Mesendoderm (in vitro differentiated cells): ENCODE data around the gene FIZ1.
A peak's percentile ranks its signal among the peaks of the same experiment; 100 is the strongest.

Experiments used
- DNase-seq: peaks from one replicate; pipeline ENCODE4 v3.0.0; 2013
- H2AK5ac ChIP-seq: 2 replicates; pipeline ENCODE4 v1.6.1; 2013; ENCODE audit warnings: low read length, inconsistent platforms
- H2BK120ac ChIP-seq: 2 replicates; pipeline ENCODE4 v1.6.1; 2013; ENCODE audit warnings: low read depth, mild to moderate bottlenecking, low read length, moderate library complexity, mixed read lengths
- H2BK15ac ChIP-seq: replicated peaks from 2 replicates; pipeline ENCODE4 v1.6.1; 2013; ENCODE audit warnings: low read depth, mild to moderate bottlenecking, moderate library complexity
- H2BK5ac ChIP-seq: 2 replicates; pipeline ENCODE4 v1.6.1; 2013; ENCODE audit warnings: low read length, inconsistent platforms
- H3K18ac ChIP-seq: 2 replicates; pipeline ENCODE4 v1.6.1; 2013; ENCODE audit warnings: mild to moderate bottlenecking, low read length, mixed read lengths
- H3K23ac ChIP-seq: one replicate; pipeline ENCODE4 v1.6.1; 2013; ENCODE audit warnings: low read length
- H3K27ac ChIP-seq: 2 replicates; pipeline ENCODE4 v1.5.1; 2013; ENCODE audit warnings: low read depth, mild to moderate bottlenecking, inconsistent platforms, low read length, moderate library complexity
- H3K27me3 ChIP-seq: 2 replicates; pipeline ENCODE4 v1.6.1; 2013; ENCODE audit warnings: low read length, control low read depth, mild to moderate bottlenecking, inconsistent platforms; ENCODE audit not compliant: insufficient read depth, poor library complexity
- H3K36me3 ChIP-seq: 2 replicates; pipeline ENCODE4 v1.6.1; 2013; ENCODE audit warnings: low read length, inconsistent platforms; ENCODE audit not compliant: control insufficient read depth, insufficient read depth
- H3K4ac ChIP-seq: one replicate; pipeline ENCODE4 v1.6.1; 2013; ENCODE audit warnings: low read depth, mild to moderate bottlenecking, low read length, moderate library complexity
- H3K4me1 ChIP-seq: 2 replicates; pipeline ENCODE4 v1.6.1; 2013; ENCODE audit warnings: low read depth, low read length, inconsistent platforms; ENCODE audit not compliant: control insufficient read depth
- H3K4me2 ChIP-seq: 2 replicates; pipeline ENCODE4 v1.6.1; 2013; ENCODE audit warnings: low read length
- H3K4me3 ChIP-seq: 2 replicates; pipeline ENCODE4 v1.5.1; 2013; ENCODE audit warnings: mild to moderate bottlenecking, low read length
- H3K56ac ChIP-seq: one replicate; pipeline ENCODE4 v1.6.1; 2013; ENCODE audit warnings: low read length
- H3K79me1 ChIP-seq: 2 replicates; pipeline ENCODE4 v1.6.1; 2013; ENCODE audit warnings: low read length, inconsistent platforms
- H3K79me2 ChIP-seq: 2 replicates; pipeline ENCODE4 v1.6.1; 2013; ENCODE audit warnings: mild to moderate bottlenecking, low read length; ENCODE audit not compliant: control insufficient read depth, insufficient read depth
- H3K9ac ChIP-seq: 2 replicates; pipeline ENCODE4 v1.6.1; 2013; ENCODE audit warnings: low read length, inconsistent platforms
- H4K5ac ChIP-seq: one replicate; pipeline ENCODE4 v1.6.1; 2013; ENCODE audit warnings: low read length
- H4K8ac ChIP-seq: one replicate; pipeline ENCODE4 v1.6.1; 2013; ENCODE audit warnings: low read depth, mild to moderate bottlenecking, control low read depth, low read length, moderate library complexity
- WGBS: extraction: QIAGEN DNeasy Blood & Tissue Kit; methylation state at CpG from one replicate; pipeline ENCODE4 v1.1.7; 2013; ENCODE audit warnings: low lambda C conversion rate, missing lambda C conversion rate; ENCODE audit not compliant: insufficient coverage; ENCODE audit errors: extremely low coverage; 5-methylcytosine and 5-hydroxymethylcytosine counted together

Gene FIZ1

DNA sequence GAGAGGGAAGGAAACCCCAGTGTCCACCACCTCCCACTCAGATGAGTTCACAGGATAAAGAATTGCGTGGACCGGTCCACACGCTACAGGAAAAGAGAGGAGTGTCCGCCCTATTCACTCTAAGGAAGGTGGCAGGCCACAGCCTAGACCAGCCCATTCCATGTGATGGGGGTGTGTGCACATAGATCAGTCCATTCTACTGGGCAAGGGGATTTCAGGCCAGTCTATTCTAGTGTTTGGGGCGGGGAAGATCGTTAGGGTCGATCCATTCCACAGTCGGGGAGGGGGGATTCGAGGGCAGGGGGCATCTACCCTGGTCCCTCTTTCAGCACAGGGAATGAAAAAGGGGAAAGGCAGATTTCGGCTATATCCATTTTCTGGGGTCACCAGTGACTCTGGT lies 7.8 kb downstream of the FIZ1 start:
- Histone ChIP-seq H4K5ac (no peak overlapping the region), H3K4ac (no peak overlapping the region), H3K79me2 (no peaks in the 10 kb centered on the region), H3K79me1 (no peaks in the 10 kb centered on the region), H2BK120ac (no peak overlapping the region), H3K23ac (no peak overlapping the region), H2BK5ac (no peak overlapping the region), H3K36me3 (peaks cover 2% of the 10 kb centered on the region), H3K4me2 (no peak overlapping the region), H4K8ac (no peak overlapping the region), H3K9ac (no peak overlapping the region), H2BK15ac (no peak overlapping the region), H2AK5ac (no peak overlapping the region), H3K4me3 (no peak overlapping the region), H3K4me1 (no peaks in the 10 kb centered on the region), H3K18ac (no peak overlapping the region), H3K56ac (no peak overlapping the region), H3K27me3 (no peaks in the 10 kb centered on the region), H3K27ac (no peak overlapping the region)
- WGBS, result no CpG with 5 or more reads among the region's 10 CpGs
- peak; percentile 49 for DNase-seq

DNA sequence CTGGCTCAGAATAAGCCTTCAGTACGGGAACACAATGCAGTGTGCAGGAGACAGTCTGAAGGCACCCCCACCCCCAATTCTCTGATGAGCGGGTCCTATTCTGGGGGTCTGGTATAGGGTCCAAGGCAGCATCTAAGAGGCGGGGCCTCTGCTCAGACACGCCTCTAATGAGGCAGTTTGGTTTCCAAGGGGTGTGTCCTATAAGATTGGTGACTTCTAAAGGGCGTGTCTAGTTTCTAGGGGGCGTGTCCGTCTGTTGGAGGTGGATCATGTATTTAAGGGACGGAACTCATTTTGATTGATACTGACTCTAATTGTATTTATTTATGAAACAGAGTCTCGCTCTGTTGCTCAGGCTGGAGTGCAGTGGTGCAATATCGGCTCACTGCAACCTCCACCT lies 8.7 kb downstream of the FIZ1 start:
- Histone ChIP-seq H4K8ac (no peak overlapping the region), H3K79me2 (no peaks in the 10 kb centered on the region), H3K36me3 (peaks cover 2% of the 10 kb centered on the region), H3K4me3 (no peak overlapping the region), H2BK5ac (no peak overlapping the region), H3K4ac (no peak overlapping the region), H2BK120ac (no peak overlapping the region), H3K27ac (no peak overlapping the region), H3K4me1 (no peaks in the 10 kb centered on the region), H3K18ac (no peak overlapping the region), H2BK15ac (no peak overlapping the region), H4K5ac (no peak overlapping the region), H3K23ac (no peak overlapping the region), H3K79me1 (no peaks in the 10 kb centered on the region), H3K56ac (no peak overlapping the region), H3K4me2 (no peak overlapping the region), H2AK5ac (no peak overlapping the region), H3K27me3 (no peaks in the 10 kb centered on the region), H3K9ac (no peak overlapping the region)
- DNase-seq, result peak; percentile 62
- no CpG with 5 or more reads among the region's 10 CpGs for WGBS

DNA sequence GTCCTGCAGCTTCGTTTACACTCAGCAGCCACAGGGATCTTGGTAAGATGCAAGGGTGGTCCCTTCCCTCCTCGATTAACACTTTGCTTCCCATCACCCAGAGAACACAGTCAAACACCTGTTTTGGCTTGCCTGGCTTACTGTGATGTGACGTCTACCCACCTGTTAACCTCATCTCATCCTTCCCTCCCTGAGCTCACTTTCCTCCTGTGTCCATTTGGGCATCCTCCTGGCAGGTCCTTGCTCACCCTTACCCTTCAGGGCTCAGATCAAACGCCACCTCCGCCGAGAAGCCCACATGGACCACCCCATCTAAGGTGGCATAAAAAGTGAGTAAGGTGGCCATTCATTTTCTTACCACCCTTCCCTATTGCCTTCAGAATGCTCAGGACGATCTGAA lies 9.2 kb downstream of the FIZ1 start:
- no peak overlapping the region for H2BK15ac ChIP-seq

DNA sequence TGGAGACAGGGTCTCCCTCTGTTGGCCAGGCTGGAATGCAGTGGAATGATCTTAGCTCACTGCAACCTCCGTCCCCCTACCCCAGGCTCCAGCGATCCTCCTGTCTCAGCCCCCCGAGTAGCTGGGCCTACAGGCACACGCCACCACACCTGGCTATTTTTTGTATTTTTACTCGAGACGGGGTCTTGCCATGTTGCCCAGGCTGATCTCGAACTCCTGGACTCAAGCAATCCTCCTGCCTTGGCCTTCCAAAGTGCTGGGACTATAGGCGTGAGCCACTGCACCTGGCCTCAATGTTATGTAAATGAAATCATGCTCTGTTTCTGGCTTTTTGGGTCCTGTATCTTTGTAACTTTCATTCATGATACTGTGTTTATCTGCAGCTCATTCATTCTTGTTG lies 10.6 kb downstream of the FIZ1 start:
- no peak overlapping the region for H3K4me3 ChIP-seq
- no peaks in the 10 kb centered on the region for H3K79me2 ChIP-seq
- DNase-seq, result no peak
- no peaks in the 10 kb centered on the region for H3K36me3 ChIP-seq
- WGBS, result no CpG with 5 or more reads among the region's 8 CpGs
- no peak overlapping the region for H3K9ac ChIP-seq
- no peak overlapping the region for H2BK15ac ChIP-seq
- H3K4me1 ChIP-seq, result no peaks in the 10 kb centered on the region
- no peak overlapping the region for H2BK120ac ChIP-seq
- no peak overlapping the region for H3K23ac ChIP-seq
- H4K8ac ChIP-seq, result no peak overlapping the region
- no peak overlapping the region for H3K18ac ChIP-seq
- H3K4ac ChIP-seq, result no peak overlapping the region
- no peak overlapping the region for H3K27ac ChIP-seq
- no peak overlapping the region for H2AK5ac ChIP-seq
- no peak overlapping the region for H3K56ac ChIP-seq
- H3K79me1 ChIP-seq, result no peaks in the 10 kb centered on the region
- H3K4me2 ChIP-seq, result no peak overlapping the region
- H4K5ac ChIP-seq, result no peak overlapping the region
- H3K27me3 ChIP-seq, result no peaks in the 10 kb centered on the region
- no peak overlapping the region for H2BK5ac ChIP-seq

More for the DNA sequence above, 9.2 kb downstream of the FIZ1 start:
- H3K56ac ChIP-seq, result no peak overlapping the region
- no peak overlapping the region for H4K8ac ChIP-seq
- no CpG with 5 or more reads among the region's 7 CpGs for whole genome bisulfite sequencing
- H3K79me2 ChIP-seq, result no peaks in the 10 kb centered on the region
- no peak overlapping the region for H2BK120ac ChIP-seq
- no peaks in the 10 kb centered on the region for H3K4me1 ChIP-seq
- no peaks in the 10 kb centered on the region for H3K27me3 ChIP-seq
- H3K27ac ChIP-seq, result no peak overlapping the region
- no peak overlapping the region for H3K4ac ChIP-seq
- no peak overlapping the region for H3K23ac ChIP-seq
- no peak overlapping the region for H3K4me3 ChIP-seq
- H3K4me2 ChIP-seq, result no peak overlapping the region
- no peaks in the 10 kb centered on the region for H3K36me3 ChIP-seq
- H4K5ac ChIP-seq, result no peak overlapping the region
- no peak overlapping the region for H2AK5ac ChIP-seq
- no peak for DNase-seq
- no peak overlapping the region for H3K9ac ChIP-seq
- H2BK5ac ChIP-seq, result no peak overlapping the region
- H3K18ac ChIP-seq, result no peak overlapping the region
- no peaks in the 10 kb centered on the region for H3K79me1 ChIP-seq

DNA sequence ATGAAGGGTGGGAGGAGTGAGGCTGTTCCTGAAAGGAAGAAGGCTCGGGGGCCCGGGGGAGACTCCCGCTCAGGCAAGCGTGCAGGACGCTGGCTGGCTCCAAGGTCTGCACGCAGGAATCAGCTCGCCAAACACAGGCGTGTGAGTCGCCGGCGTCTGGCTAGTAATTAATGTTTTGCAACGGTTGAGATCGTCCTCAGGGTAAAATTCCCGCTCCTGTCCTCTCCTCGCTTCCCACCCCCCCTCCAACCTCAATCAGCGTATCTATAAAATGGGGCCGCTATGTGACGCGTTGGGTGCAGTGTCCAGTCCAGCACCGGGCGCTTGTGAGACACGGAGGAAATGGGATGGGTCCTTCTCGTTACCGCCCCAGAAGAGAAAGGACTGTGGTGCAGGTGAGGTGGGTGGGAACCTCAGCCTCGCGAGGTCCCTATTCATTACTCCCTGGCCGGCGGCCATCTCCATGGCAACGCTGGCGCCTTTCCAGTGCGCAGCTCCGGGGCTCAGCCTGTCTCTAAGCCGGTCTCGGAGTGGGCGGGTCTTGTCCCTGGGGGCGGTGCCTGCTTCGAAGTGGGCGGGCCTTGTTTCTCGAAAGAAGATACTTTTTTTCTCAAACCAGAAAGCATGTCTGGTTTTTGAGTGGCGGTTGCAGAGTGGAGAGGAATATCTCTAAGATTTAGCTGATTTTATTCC lies 12.2 kb downstream of the FIZ1 start:
- no CpG with 5 or more reads among the region's 40 CpGs for WGBS
- Histone ChIP-seq H4K8ac (no peak overlapping the region), H4K5ac (no peak overlapping the region), H2BK120ac (no peak overlapping the region), H3K79me2 (no peaks in the 10 kb centered on the region), H3K36me3 (no peaks in the 10 kb centered on the region), H3K56ac (peak overlapping the region; percentile 78), H2BK5ac (no peak overlapping the region), H2BK15ac (no peak overlapping the region), H2AK5ac (no peak overlapping the region), H3K27me3 (no peaks in the 10 kb centered on the region), H3K9ac (peak overlapping the region; percentile 16), H3K23ac (no peak overlapping the region), H3K4ac (no peak overlapping the region), H3K79me1 (no peaks in the 10 kb centered on the region), H3K4me2 (peak overlapping the region; percentile 25), H3K4me3 (no peak overlapping the region), H3K18ac (no peak overlapping the region), H3K4me1 (no peaks in the 10 kb centered on the region), H3K27ac (peak overlapping the region; percentile 68)
- DNase-seq, result peak; percentile 97
